HK-2 (cell line): ENCODE results near the gene BRK1.
"Not testable (repeated sequence)": the region's sequence is repeated elsewhere in the genome, so short reads cannot be mapped to it uniquely, and the experiment has no call there.

Experiments used
- DNase-seq: peaks from one replicate; pipeline ENCODE4 v3.0.0-alpha.2; 2018; ENCODE audit not compliant: unreplicated experiment

Gene BRK1

GRCh38 chr3:10176150-10176549, 60.7 kb downstream of the BRK1 start:
- not testable (repeated sequence) for DNase-seq
